Activated B cell treated with CpG ODN at 0.5 μM for 24 hours (primary cell): ENCODE results near the gene HOXA9. TPM values are rescaled to one million over a fixed set of nuclear protein-coding genes. Genes with fewer than 3 reads are reported as not detected.

ENCODE experiments used
- ATAC-seq: fragments of 200-7000 bp; cut with Tn5 transposase; one replicate; pipeline ENCODE4 v1.10.0; 2021; ENCODE audit warnings: low read depth, mild to moderate bottlenecking, moderate library complexity
- CTCF ChIA-PET: fragments of 350-600 bp; sonication (Branson Sonifier 250); formaldehyde crosslinking; loops from one replicate; lab custom pipeline; 2021; ENCODE audit warnings: antibody characterized with exemption; lab: Charles Lee
- POLR2A ChIA-PET: fragments of 350-600 bp; sonication (Branson Sonifier 250); formaldehyde crosslinking; loops from one replicate; lab custom pipeline; 2021; ENCODE audit warnings: antibody characterized with exemption; lab: Charles Lee
- DNase-seq: peaks from one replicate; pipeline ENCODE4 v3.0.0; 2022
- H3K27ac Mint-ChIP-seq: one replicate; pipeline ENCODE4 v1.8.0; 2020; ENCODE audit warnings: mixed read lengths
- H3K27me3 Mint-ChIP-seq: one replicate; pipeline ENCODE4 v1.8.0; 2021; ENCODE audit warnings: mixed read lengths
- H3K36me3 Mint-ChIP-seq: one replicate; pipeline ENCODE4 v1.8.0; 2021; ENCODE audit warnings: low read depth, mixed read lengths
- H3K4me1 Mint-ChIP-seq: one replicate; pipeline ENCODE4 v1.8.0; 2021; ENCODE audit warnings: mixed read lengths
- H3K4me3 Mint-ChIP-seq: one replicate; pipeline ENCODE4 v1.8.0; 2020; ENCODE audit warnings: mild to moderate bottlenecking, mixed read lengths
- H3K9me3 Mint-ChIP-seq: one replicate; pipeline ENCODE4 v1.8.0; 2020; ENCODE audit warnings: mixed read lengths
- intact Hi-C: fragments of 100-400 bp; cut with micrococcal nuclease; formaldehyde crosslinking; loops from one replicate; pipeline ENCODE4 v1.15.1; 2024
- total RNA-seq: library from RNA; stranded (reverse); gene quantifications from 2 replicates; pipeline ENCODE4 v1.2.3, GENCODE V29; 2022
- TF ChIP-seq, protein P1 (sequence below): fragments of 200-600 bp; IDR thresholded peaks from one replicate; pipeline ENCODE4 v1.8.0; 2022; ENCODE audit warnings: antibody characterized with exemption, mild to moderate bottlenecking

The HOXA9 gene
- total RNA-seq, 1 donor from 2014 or later: not detected

DNA sequence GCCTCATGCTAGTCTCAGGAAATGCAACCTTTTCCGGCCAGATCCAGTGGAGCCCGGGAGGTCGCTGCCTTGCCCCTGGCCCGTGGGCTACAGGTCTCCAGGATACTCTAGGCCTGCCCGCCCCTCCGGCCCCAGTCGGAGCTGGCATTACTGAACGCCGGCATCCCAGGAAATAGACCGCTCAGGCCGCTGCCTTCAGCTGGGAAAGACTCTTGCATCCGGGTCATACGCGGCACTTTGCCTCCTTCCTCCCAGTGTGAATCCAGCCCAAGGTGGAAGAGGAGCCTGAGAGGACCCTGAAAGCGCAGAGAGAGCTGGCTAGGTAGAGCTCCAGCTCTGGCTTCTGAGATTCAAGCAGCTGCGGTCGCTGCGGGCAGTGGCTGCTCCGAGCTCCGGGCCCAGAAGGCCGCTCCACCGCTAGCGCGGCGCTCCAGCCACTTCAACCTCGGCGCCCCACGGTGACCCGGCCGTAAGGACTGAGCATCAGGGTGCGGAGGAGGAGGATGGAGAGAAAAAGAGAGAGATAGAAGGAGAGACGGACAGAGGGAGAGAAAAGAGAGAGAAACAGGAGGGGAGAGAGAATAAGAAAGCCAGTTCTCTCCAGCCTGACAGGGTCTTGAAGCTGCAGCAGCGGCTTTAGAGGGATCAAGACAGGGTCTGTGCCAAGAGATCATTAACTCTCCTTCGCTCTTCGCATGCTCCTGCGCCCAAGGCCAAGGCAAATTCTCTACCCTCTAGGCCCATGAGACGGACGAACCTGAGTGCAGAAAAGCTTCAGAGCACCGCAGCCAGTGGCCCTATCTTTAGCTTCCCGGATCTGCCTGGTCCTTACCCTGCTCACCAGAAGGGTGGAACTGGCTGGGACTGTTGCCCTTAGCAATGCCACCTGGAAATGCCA is 10.5 kb upstream of the HOXA9 start:
- CTCF ChIA-PET: interaction anchor here (1.3 kb wide), 1 partner anchor 15 kb away, joined by 3 read pairs; no protein-coding TSS in a partner anchor
- no peaks in the 10 kb centered on the region for H3K9me3 Mint-ChIP-seq
- DNase-seq (no peak), ATAC-seq (no peak)
- H3K4me3 Mint-ChIP-seq: no peak overlapping the region
- POLR2A ChIA-PET: no interaction called here
- H3K27ac Mint-ChIP-seq: no peak overlapping the region
- TF ChIP-seq, protein P1, sequence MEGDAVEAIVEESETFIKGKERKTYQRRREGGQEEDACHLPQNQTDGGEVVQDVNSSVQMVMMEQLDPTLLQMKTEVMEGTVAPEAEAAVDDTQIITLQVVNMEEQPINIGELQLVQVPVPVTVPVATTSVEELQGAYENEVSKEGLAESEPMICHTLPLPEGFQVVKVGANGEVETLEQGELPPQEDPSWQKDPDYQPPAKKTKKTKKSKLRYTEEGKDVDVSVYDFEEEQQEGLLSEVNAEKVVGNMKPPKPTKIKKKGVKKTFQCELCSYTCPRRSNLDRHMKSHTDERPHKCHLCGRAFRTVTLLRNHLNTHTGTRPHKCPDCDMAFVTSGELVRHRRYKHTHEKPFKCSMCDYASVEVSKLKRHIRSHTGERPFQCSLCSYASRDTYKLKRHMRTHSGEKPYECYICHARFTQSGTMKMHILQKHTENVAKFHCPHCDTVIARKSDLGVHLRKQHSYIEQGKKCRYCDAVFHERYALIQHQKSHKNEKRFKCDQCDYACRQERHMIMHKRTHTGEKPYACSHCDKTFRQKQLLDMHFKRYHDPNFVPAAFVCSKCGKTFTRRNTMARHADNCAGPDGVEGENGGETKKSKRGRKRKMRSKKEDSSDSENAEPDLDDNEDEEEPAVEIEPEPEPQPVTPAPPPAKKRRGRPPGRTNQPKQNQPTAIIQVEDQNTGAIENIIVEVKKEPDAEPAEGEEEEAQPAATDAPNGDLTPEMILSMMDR: no peak
- H3K4me1 Mint-ChIP-seq: peaks cover 20% of the 10 kb centered on the region
- intact Hi-C loops: no loop called here
- H3K27me3 Mint-ChIP-seq: peaks cover 61% of the 10 kb centered on the region
- H3K36me3 Mint-ChIP-seq: no peaks in the 10 kb centered on the region

DNA sequence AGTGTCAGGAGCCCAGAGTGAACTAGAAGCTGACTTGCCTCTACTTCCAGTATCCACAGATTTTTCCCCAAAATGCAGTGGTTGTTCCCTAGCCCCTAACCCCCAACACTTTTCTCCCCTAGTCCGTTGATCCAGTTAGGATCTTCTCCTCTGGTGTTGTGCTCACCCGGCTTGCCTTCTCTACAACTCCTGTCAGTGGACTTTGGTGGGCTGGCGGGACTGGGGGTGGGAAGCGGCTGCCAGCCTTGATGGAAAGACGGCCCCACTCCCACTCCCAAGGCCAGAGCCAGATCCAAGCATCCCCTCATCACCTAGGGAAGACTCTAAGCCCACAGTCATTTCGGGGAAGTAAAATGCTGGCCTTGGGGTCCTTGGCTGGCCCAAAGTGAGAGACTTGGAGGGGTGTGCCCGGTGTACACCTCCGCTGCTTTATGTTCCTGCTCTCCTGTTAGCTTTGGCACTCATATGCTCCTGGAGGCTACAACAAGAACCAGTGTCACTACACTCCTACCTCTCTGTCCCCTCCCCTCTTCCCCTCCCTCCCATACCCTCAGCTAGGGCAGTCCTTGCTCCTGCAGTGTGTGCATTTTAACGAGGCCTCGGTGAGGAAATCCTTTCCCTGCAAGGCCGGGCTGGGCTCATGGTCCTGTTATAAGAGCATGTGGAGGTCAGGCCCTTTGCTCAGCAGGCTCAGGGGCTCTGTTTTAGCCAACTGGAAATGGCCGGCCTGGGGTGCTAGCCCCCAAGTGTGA is 9.7 kb upstream of the HOXA9 start:
- Mint-ChIP-seq H3K27ac (peak overlapping the region; percentile 30), H3K27me3 (peaks cover 62% of the 10 kb centered on the region), H3K4me3 (peak overlapping the region; percentile 48), H3K9me3 (no peaks in the 10 kb centered on the region), H3K36me3 (no peaks in the 10 kb centered on the region), H3K4me1 (peaks cover 20% of the 10 kb centered on the region)
- intact Hi-C loops: no loop called here
- ChIA-PET CTCF (interaction anchor here (1.3 kb wide), 1 partner anchor 14 kb away, joined by 3 read pairs; no protein-coding TSS in a partner anchor), POLR2A (no interaction called here)
- TF ChIP-seq, protein P1: no peak
- DNase-seq: no peak
- ATAC-seq: no peak

DNA sequence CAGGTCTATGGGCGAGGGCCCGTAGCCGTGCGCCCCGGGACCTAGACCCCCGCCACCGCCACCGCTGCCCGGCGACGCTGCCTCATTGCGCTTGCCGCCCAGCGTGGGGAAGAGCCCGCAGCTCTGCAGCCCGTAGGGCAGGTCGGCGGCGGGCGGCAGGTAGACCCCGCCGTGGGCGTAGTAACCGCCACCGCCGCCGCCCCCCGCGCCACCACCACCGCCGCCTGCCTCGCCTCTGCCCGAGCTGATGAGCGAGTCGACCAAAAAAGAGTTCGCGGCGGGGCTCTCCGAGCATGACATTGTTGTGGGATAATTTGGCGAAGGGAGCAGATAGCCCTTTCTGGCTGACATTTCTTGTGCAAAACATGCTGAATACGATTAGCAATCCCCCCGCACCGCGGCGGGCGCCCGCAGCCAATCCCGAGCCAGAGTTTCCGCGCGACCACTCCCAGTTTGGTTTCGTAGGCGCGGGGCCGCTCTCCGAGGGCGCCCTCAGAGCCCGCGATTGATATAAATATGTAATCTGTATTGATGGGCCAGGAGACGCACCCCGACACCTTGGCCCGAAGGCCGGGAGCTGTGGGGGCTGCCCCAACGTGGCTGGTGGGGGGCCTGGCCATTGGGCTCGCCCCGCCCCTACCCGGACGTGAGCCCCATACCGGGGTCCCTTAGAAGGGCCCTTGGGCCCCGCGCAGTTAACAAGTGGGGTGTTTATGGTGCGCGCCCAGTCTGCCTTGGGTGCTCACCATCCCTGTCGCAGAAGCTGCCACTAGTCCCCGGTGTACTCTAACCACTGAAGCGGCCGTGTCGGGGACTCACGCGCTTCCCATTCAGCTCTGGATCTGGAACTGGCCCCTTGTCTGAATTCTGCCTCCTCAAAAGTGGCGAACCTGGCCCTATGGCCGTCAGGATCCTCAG is 8.9 kb upstream of the HOXA9 start, which contains the start of gene HOXA10:
Gene HOXA10 (minus strand): TSS at position 365 of the 918 bp plus-strand sequence. CDS start 14 bp downstream, at position 351.
- peaks cover 55% of the 10 kb centered on the region for H3K27me3 Mint-ChIP-seq

DNA sequence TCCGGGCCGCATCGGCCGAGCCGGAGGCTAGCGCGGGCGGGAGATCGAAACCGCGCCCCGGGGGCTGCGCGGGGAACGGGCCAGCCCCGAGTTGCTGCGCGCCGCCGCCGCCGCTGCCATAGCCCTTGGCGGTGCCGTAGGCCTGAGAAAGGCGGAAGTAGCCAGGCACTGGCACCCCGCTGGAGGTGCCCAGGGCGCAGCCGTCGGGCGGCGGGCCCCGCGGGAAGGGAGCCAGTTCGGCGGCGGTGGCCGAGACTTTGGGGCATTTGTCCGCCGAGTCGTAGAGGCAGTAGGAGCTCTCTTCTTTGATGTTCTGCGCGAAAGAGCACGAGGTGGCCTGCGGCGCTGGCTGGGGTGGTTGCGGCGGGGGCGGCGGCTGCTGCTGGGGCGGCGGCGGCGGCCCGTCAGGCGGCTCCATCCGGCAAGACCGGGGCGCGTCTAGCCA is 8.2 kb upstream of the HOXA9 start:
- POLR2A ChIA-PET: interaction anchor here (1.7 kb wide), 1 partner anchor 10 kb away, joined by 6 read pairs; no protein-coding TSS in a partner anchor
- DNase-seq: peak; percentile 57

More for the DNA sequence above, 8.9 kb upstream of the HOXA9 start, which contains the start of gene HOXA10:
- POLR2A ChIA-PET: interaction anchor here (1.7 kb wide), 1 partner anchor 9 kb away, joined by 6 read pairs; no protein-coding TSS in a partner anchor
- intact Hi-C loops: loop anchor here (1.0 kb wide), 2 partner anchors 10 to 23 kb away; no protein-coding TSS in a partner anchor
- TF ChIP-seq, protein P1: no peak
- H3K4me1 Mint-ChIP-seq: peaks cover 16% of the 10 kb centered on the region
- peak within 1 kb of the TSS; percentile 55 for H3K4me3 Mint-ChIP-seq
- H3K27ac Mint-ChIP-seq: no peak within 1 kb of the TSS
- no peaks in the 10 kb centered on the region for H3K9me3 Mint-ChIP-seq
- no peaks in the 10 kb centered on the region for H3K36me3 Mint-ChIP-seq
- ATAC-seq (no peak), DNase-seq (peak; percentile 17)
- CTCF ChIA-PET: no interaction called here

More for the DNA sequence above, 8.2 kb upstream of the HOXA9 start:
- H3K4me1 Mint-ChIP-seq: peaks cover 20% of the 10 kb centered on the region
- peak; percentile 86 for ATAC-seq
- intact Hi-C loops: loop anchor here (1.0 kb wide), 2 partner anchors 11 to 22 kb away; no protein-coding TSS in a partner anchor
- TF ChIP-seq, protein P1: no peak
- H3K27me3 Mint-ChIP-seq: peaks cover 54% of the 10 kb centered on the region
- CTCF ChIA-PET: no interaction called here
- H3K36me3 Mint-ChIP-seq: no peaks in the 10 kb centered on the region
- H3K9me3 Mint-ChIP-seq: no peaks in the 10 kb centered on the region
- no peak overlapping the region for H3K27ac Mint-ChIP-seq
- peak overlapping the region; percentile 32 for H3K4me3 Mint-ChIP-seq
